Neural cell (in vitro differentiated cells): ENCODE data around the gene ACOX3. TPM values are rescaled to one million over a fixed set of nuclear protein-coding genes. Genes with fewer than 3 reads are reported as not detected.

Source experiments
- H2AFZ ChIP-seq: fragments of 200-600, 300-800 bp; sonication (generic), shearing (Covaris generic); 2 replicates; pipeline ENCODE4 v1.6.0; 2014; ENCODE audit warnings: low read depth, mild to moderate bottlenecking, antibody characterized with exemption, low read length, moderate library complexity
- H3F3A ChIP-seq: fragments of 200-600 bp; shearing (Covaris generic); 2 replicates; pipeline ENCODE4 v1.6.1; 2016; ENCODE audit warnings: mild to moderate bottlenecking, moderate library complexity, mixed read lengths, antibody characterized with exemption, low read length; ENCODE audit not compliant: insufficient read depth, poor library complexity, severe bottlenecking
- H3K27ac ChIP-seq: fragments of 200-600, 300-800 bp; sonication (generic), shearing (Covaris generic); 2 replicates; pipeline ENCODE4 v1.5.1; 2014; ENCODE audit warnings: mild to moderate bottlenecking, low read length, moderate library complexity
- H3K27me3 ChIP-seq: fragments of 300-800, 200-600 bp; sonication (generic), shearing (Covaris generic); 2 replicates; pipeline ENCODE4 v1.6.0; 2014; ENCODE audit warnings: mild to moderate bottlenecking, low read depth, low read length, moderate library complexity; ENCODE audit not compliant: insufficient read depth
- H3K36me3 ChIP-seq: fragments of 300-800, 200-600 bp; sonication (generic), shearing (Covaris generic); 2 replicates; pipeline ENCODE4 v1.5.1; 2014; ENCODE audit warnings: mild to moderate bottlenecking, antibody characterized with exemption, low read length, moderate library complexity; ENCODE audit not compliant: insufficient read depth
- H3K4me2 ChIP-seq: fragments of 300-800, 200-600 bp; sonication (generic), shearing (Covaris generic); 2 replicates; pipeline ENCODE4 v1.6.0; 2014; ENCODE audit warnings: mild to moderate bottlenecking, low read length
- H3K4me3 ChIP-seq: fragments of 300-800, 200-600 bp; sonication (generic), shearing (Covaris generic); 2 replicates; pipeline ENCODE4 v1.5.1; 2014; ENCODE audit warnings: mild to moderate bottlenecking, low read length, moderate library complexity
- H3K79me2 ChIP-seq: fragments of 200-600 bp; shearing (Covaris generic); replicated peaks from 2 replicates; pipeline ENCODE4 v1.6.0; 2014; ENCODE audit warnings: mild to moderate bottlenecking, low read length, moderate library complexity; ENCODE audit not compliant: insufficient read depth
- H3K9ac ChIP-seq: fragments of 300-800, 200-600 bp; sonication (generic), shearing (Covaris generic); 2 replicates; pipeline ENCODE4 v1.6.1; 2016; ENCODE audit warnings: mild to moderate bottlenecking, low read length, mixed read lengths
- H3K9me2 ChIP-seq: fragments of 200-600 bp; shearing (Covaris generic); 2 replicates; pipeline ENCODE4 v1.6.1; 2016; ENCODE audit warnings: mild to moderate bottlenecking, low read length, mixed read lengths; ENCODE audit not compliant: insufficient read depth
- H3K9me3 ChIP-seq: fragments of 200-600, 300-800 bp; sonication (generic), shearing (Covaris generic); 2 replicates; pipeline ENCODE4 v1.6.1; 2016; ENCODE audit warnings: mild to moderate bottlenecking, mixed run types, low read length, moderate library complexity, mixed read lengths
- H4K20me1 ChIP-seq: fragments of 200-600 bp; shearing (Covaris generic); 2 replicates; pipeline ENCODE4 v1.6.1; 2016; ENCODE audit warnings: mild to moderate bottlenecking, mixed run types; ENCODE audit not compliant: insufficient read depth
- CTCF ChIP-seq: fragments of 450-650 bp; IDR thresholded peaks from 2 replicates; pipeline ENCODE4 v1.5.1; 2014; ENCODE audit warnings: antibody characterized with exemption, mild to moderate bottlenecking, moderate library complexity; ENCODE audit not compliant: poor library complexity, severe bottlenecking
- EP300 ChIP-seq: fragments of 450-650 bp; conservative IDR thresholded peaks from 2 replicates; pipeline ENCODE4 v1.6.1; 2014; ENCODE audit warnings: antibody characterized with exemption, mild to moderate bottlenecking, moderate library complexity; ENCODE audit not compliant: poor library complexity, severe bottlenecking
- EZH2 ChIP-seq: fragments of 200-600, 300-800 bp; shearing (Covaris generic), sonication (generic); IDR thresholded peaks from 2 replicates; pipeline ENCODE4 v1.6.1; 2014; ENCODE audit warnings: antibody characterized with exemption, low read length, borderline replicate concordance, mild to moderate bottlenecking; ENCODE audit not compliant: insufficient read depth, poor library complexity, severe bottlenecking
- MXI1 ChIP-seq: fragments of 450-650 bp; conservative IDR thresholded peaks from 2 replicates; pipeline ENCODE4 v1.6.1; 2014; ENCODE audit warnings: antibody characterized with exemption, mild to moderate bottlenecking; ENCODE audit not compliant: poor library complexity, severe bottlenecking
- POLR2AphosphoS5 ChIP-seq: IDR thresholded peaks from 2 replicates; pipeline ENCODE4 v1.6.1; 2012
- RAD21 ChIP-seq: fragments of 450-650 bp; conservative IDR thresholded peaks from 2 replicates; pipeline ENCODE4 v1.6.1; 2014; ENCODE audit warnings: antibody characterized with exemption, mild to moderate bottlenecking, moderate library complexity
- SMC3 ChIP-seq: fragments of 450-650 bp; conservative IDR thresholded peaks from 2 replicates; pipeline ENCODE4 v1.6.1; 2014; ENCODE audit warnings: antibody characterized with exemption, mild to moderate bottlenecking, moderate library complexity; ENCODE audit not compliant: poor library complexity
- TAF1 ChIP-seq: IDR thresholded peaks from 2 replicates; pipeline ENCODE4 v1.6.1; 2012; ENCODE audit warnings: low read depth
- polyA plus RNA-seq: library from polyadenylated mRNA; depleted of rRNA; stranded (reverse); fragments of >200 nt; gene quantifications from 2 replicates; pipeline ENCODE4 v1.2.3, GENCODE V29; 2014
- TF ChIP-seq, protein P1 (sequence below): IDR thresholded peaks from 2 replicates; pipeline ENCODE4 v1.6.1; 2012; ENCODE audit warnings: borderline replicate concordance

Gene ACOX3
- polyA plus RNA-seq, 1 donor from 2014 or later, result 13.2 TPM

GRCh38 chr4:8387615-8388527 is 52.7 kb downstream of the ACOX3 start:
- no peaks in the 10 kb centered on the region for H3K27me3 ChIP-seq
- H3K9me2 ChIP-seq, result no peaks in the 10 kb centered on the region
- no peaks in the 10 kb centered on the region for H4K20me1 ChIP-seq
- no peak overlapping the region for H3K4me3 ChIP-seq
- H3K79me2 ChIP-seq, result no peaks in the 10 kb centered on the region
- H3F3A ChIP-seq, result no peaks in the 10 kb centered on the region
- H3K9me3 ChIP-seq, result no peaks in the 10 kb centered on the region
- H3K27ac ChIP-seq, result no peak overlapping the region
- TF ChIP-seq MXI1, result no peak
- no peak for TF ChIP-seq RAD21
- TF ChIP-seq TAF1, result no peak
- no peak for TF ChIP-seq EZH2
- no peak for TF ChIP-seq EP300
- no peak for TF ChIP-seq SMC3
- no peak for TF ChIP-seq POLR2AphosphoS5
- TF ChIP-seq, protein P1, sequence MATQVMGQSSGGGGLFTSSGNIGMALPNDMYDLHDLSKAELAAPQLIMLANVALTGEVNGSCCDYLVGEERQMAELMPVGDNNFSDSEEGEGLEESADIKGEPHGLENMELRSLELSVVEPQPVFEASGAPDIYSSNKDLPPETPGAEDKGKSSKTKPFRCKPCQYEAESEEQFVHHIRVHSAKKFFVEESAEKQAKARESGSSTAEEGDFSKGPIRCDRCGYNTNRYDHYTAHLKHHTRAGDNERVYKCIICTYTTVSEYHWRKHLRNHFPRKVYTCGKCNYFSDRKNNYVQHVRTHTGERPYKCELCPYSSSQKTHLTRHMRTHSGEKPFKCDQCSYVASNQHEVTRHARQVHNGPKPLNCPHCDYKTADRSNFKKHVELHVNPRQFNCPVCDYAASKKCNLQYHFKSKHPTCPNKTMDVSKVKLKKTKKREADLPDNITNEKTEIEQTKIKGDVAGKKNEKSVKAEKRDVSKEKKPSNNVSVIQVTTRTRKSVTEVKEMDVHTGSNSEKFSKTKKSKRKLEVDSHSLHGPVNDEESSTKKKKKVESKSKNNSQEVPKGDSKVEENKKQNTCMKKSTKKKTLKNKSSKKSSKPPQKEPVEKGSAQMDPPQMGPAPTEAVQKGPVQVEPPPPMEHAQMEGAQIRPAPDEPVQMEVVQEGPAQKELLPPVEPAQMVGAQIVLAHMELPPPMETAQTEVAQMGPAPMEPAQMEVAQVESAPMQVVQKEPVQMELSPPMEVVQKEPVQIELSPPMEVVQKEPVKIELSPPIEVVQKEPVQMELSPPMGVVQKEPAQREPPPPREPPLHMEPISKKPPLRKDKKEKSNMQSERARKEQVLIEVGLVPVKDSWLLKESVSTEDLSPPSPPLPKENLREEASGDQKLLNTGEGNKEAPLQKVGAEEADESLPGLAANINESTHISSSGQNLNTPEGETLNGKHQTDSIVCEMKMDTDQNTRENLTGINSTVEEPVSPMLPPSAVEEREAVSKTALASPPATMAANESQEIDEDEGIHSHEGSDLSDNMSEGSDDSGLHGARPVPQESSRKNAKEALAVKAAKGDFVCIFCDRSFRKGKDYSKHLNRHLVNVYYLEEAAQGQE, result no peak
- TF ChIP-seq CTCF, result no peak
- no peak overlapping the region for H3K4me2 ChIP-seq
- H3K36me3 ChIP-seq, result no peaks in the 10 kb centered on the region
- H2AFZ ChIP-seq, result no peak overlapping the region
- H3K9ac ChIP-seq, result no peak overlapping the region

DNA sequence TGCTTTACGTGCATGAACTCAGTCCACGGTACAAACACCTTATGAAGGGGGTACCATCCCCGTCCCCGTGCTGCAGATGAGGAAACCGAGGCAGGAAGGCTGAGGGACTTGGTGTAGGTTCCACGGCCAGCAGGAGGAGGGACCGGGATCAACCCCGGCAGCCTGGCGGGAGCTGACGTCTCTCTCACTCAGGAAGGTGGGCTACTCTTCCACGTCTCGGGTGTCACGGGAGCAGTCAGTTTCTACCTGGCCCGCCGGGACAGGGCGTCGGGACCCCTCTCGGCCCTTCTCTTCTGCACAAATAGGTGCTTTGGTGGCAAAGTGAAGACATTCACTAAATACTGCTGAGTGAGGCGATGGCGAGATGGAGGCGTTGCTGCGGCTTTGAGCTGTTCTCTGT is 53.3 kb downstream of the ACOX3 start:
- Histone ChIP-seq H2AFZ (no peak overlapping the region), H3K9ac (no peak overlapping the region), H4K20me1 (no peaks in the 10 kb centered on the region), H3K79me2 (no peaks in the 10 kb centered on the region), H3K36me3 (no peaks in the 10 kb centered on the region), H3K27ac (no peak overlapping the region), H3K9me2 (no peaks in the 10 kb centered on the region), H3K4me3 (no peak overlapping the region), H3F3A (no peaks in the 10 kb centered on the region), H3K4me2 (no peak overlapping the region), H3K27me3 (no peaks in the 10 kb centered on the region), H3K9me3 (no peaks in the 10 kb centered on the region)
- TF ChIP-seq MXI1, result no peak
- no peak for TF ChIP-seq EZH2
- TF ChIP-seq, protein P1, result no peak
